NCI-H1105 (cell line): ENCODE results near the gene RNPEPL1.
A peak's percentile ranks its signal among the peaks of the same experiment; 100 is the strongest.

Experiments
- DNase-seq: peaks from one replicate; lab custom pipeline; 2025; lab: John Stamatoyannopoulos, UW

The RNPEPL1 gene

GRCh38 chr2:240577281-240578109 lies 9.2 kb downstream of the RNPEPL1 start:
- DNase-seq: no peak

- DNase-seq: no peak
Measured at GRCh38 chr2:240578110-240578450, 9.8 kb downstream of the RNPEPL1 start.

- no peak for DNase-seq
Measured at GRCh38 chr2:240578488-240578887, 10.2 kb downstream of the RNPEPL1 start.

- DNase-seq: no peak
Measured at GRCh38 chr2:240579071-240579762, 10.9 kb downstream of the RNPEPL1 start.

- DNase-seq: no peak
Measured at GRCh38 chr2:240579771-240580614, 11.7 kb downstream of the RNPEPL1 start.

GRCh38 chr2:240581811-240582210 lies 13.5 kb downstream of the RNPEPL1 start:
- DNase-seq: no peak

- no peak for DNase-seq
Measured at GRCh38 chr2:240582781-240583180, 14.5 kb downstream of the RNPEPL1 start.

GRCh38 chr2:240583774-240584173 lies 15.5 kb downstream of the RNPEPL1 start:
- no peak for DNase-seq

- no peak for DNase-seq
Measured at GRCh38 chr2:240584486-240585031, 16.3 kb downstream of the RNPEPL1 start.

- no peak for DNase-seq
Measured at GRCh38 chr2:240585101-240585500, 16.8 kb downstream of the RNPEPL1 start.

- DNase-seq: no peak
Measured at GRCh38 chr2:240585681-240586197, 17.5 kb downstream of the RNPEPL1 start.

- peak; percentile 94 for DNase-seq
Measured at GRCh38 chr2:240586198-240586918, 18.1 kb downstream of the RNPEPL1 start, which contains the start of gene CAPN10. TSS of gene CAPN10 (plus strand) at chr2:240586734. CDS start at chr2:240586912, 178 bp downstream.

GRCh38 chr2:240586919-240587800 lies 18.9 kb downstream of the RNPEPL1 start:
- DNase-seq: peak; percentile 58

GRCh38 chr2:240588006-240588655 lies 19.8 kb downstream of the RNPEPL1 start:
- no peak for DNase-seq

- DNase-seq: no peak
Measured at GRCh38 chr2:240588669-240589068, 20.4 kb downstream of the RNPEPL1 start.

GRCh38 chr2:240589375-240589774 lies 21.1 kb downstream of the RNPEPL1 start:
- DNase-seq: no peak

- DNase-seq: no peak
Measured at GRCh38 chr2:240589850-240590525, 21.7 kb downstream of the RNPEPL1 start.

GRCh38 chr2:240590681-240591111 lies 22.4 kb downstream of the RNPEPL1 start:
- DNase-seq: no peak

- DNase-seq: no peak
Measured at GRCh38 chr2:240591226-240591625, 22.9 kb downstream of the RNPEPL1 start.
